H9 (cell line): Measurements from ENCODE around the gene ST6GALNAC5. TPM values are rescaled to one million over a fixed set of nuclear protein-coding genes. Genes with fewer than 3 reads are reported as not detected.

Experiments used
- DNase-seq: peaks from one replicate; pipeline ENCODE4 v3.0.0-alpha.2; 2017
- H2AFZ ChIP-seq: one replicate; pipeline ENCODE4 v1.6.1; 2013; ENCODE audit warnings: mild to moderate bottlenecking, low read length, control low read depth, moderate library complexity
- H2AK5ac ChIP-seq: 2 replicates; pipeline ENCODE4 v1.6.1; 2013; ENCODE audit warnings: low read length, control low read depth, mixed read lengths; ENCODE audit not compliant: insufficient read length
- H2BK120ac ChIP-seq: one replicate; pipeline ENCODE4 v1.6.1; 2013; ENCODE audit warnings: low read depth, mild to moderate bottlenecking, low read length, control low read depth, inconsistent platforms; ENCODE audit not compliant: poor library complexity, severe bottlenecking
- H2BK12ac ChIP-seq: 2 replicates; pipeline ENCODE4 v1.6.1; 2013; ENCODE audit warnings: low read length, control low read depth, mixed read lengths, low read depth; ENCODE audit not compliant: insufficient read length
- H2BK15ac ChIP-seq: 2 replicates; pipeline ENCODE4 v1.6.1; 2013; ENCODE audit warnings: low read depth, low read length, control low read depth
- H2BK20ac ChIP-seq: one replicate; pipeline ENCODE4 v1.6.1; 2013; ENCODE audit warnings: low read depth, mild to moderate bottlenecking, low read length, control low read depth, inconsistent platforms; ENCODE audit not compliant: poor library complexity, severe bottlenecking
- H2BK5ac ChIP-seq: 2 replicates; pipeline ENCODE4 v1.6.1; 2013; ENCODE audit warnings: low read length, control low read depth, mixed read lengths; ENCODE audit not compliant: insufficient read length
- H3K14ac ChIP-seq: 2 replicates; pipeline ENCODE4 v1.6.1; 2013; ENCODE audit warnings: low read length, control low read depth; ENCODE audit not compliant: insufficient read depth
- H3K18ac ChIP-seq: 2 replicates; pipeline ENCODE4 v1.6.1; 2013; ENCODE audit warnings: low read depth, mild to moderate bottlenecking, mixed read lengths, low read length, control low read depth; ENCODE audit not compliant: insufficient read length
- H3K23ac ChIP-seq: 2 replicates; pipeline ENCODE4 v1.6.1; 2013; ENCODE audit warnings: low read length, control low read depth, mixed read lengths, low read depth; ENCODE audit not compliant: insufficient read length
- H3K23me2 ChIP-seq: 2 replicates; pipeline ENCODE4 v1.6.1; 2013; ENCODE audit warnings: low read depth, mild to moderate bottlenecking, mixed read lengths, low read length, control low read depth; ENCODE audit not compliant: insufficient read length, poor library complexity, severe bottlenecking
- H3K27ac ChIP-seq: 2 replicates; pipeline ENCODE4 v1.5.1; 2013; ENCODE audit warnings: low read length, control low read depth, mixed read lengths, low read depth; ENCODE audit not compliant: insufficient read length
- H3K27me3 ChIP-seq: 2 replicates; pipeline ENCODE4 v1.6.1; 2013; ENCODE audit warnings: low read length, control low read depth, inconsistent platforms; ENCODE audit not compliant: insufficient read depth
- H3K4ac ChIP-seq: 2 replicates; pipeline ENCODE4 v1.6.1; 2013; ENCODE audit warnings: low read depth, mild to moderate bottlenecking, control low read depth, inconsistent platforms, low read length, moderate library complexity
- H3K4me1 ChIP-seq: 2 replicates; pipeline ENCODE4 v1.6.1; 2013; ENCODE audit warnings: low read length, control low read depth, inconsistent platforms; ENCODE audit not compliant: insufficient read depth
- H3K4me2 ChIP-seq: 2 replicates; pipeline ENCODE4 v1.6.1; 2013; ENCODE audit warnings: low read length, control low read depth, mixed read lengths; ENCODE audit not compliant: insufficient read length, insufficient read depth
- H3K56ac ChIP-seq: 2 replicates; pipeline ENCODE4 v1.6.1; 2013; ENCODE audit warnings: low read depth, mild to moderate bottlenecking, mixed read lengths, low read length, control low read depth; ENCODE audit not compliant: insufficient read length
- H3K79me1 ChIP-seq: 2 replicates; pipeline ENCODE4 v1.6.1; 2013; ENCODE audit warnings: low read depth, mild to moderate bottlenecking, moderate library complexity, low read length, control low read depth, inconsistent platforms; ENCODE audit not compliant: insufficient read depth, poor library complexity, severe bottlenecking
- H3K79me2 ChIP-seq: 2 replicates; pipeline ENCODE4 v1.6.1; 2013; ENCODE audit warnings: low read length, control low read depth, inconsistent platforms; ENCODE audit not compliant: insufficient read depth
- H3K9ac ChIP-seq: 2 replicates; pipeline ENCODE4 v1.6.1; 2013; ENCODE audit warnings: low read length, control low read depth, mixed read lengths; ENCODE audit not compliant: insufficient read length; ENCODE audit errors: extremely low read depth
- H3K9me3 ChIP-seq: one replicate; pipeline ENCODE4 v1.6.1; 2013; ENCODE audit warnings: low read depth, low read length, inconsistent platforms; ENCODE audit not compliant: control insufficient read depth
- H3T11ph ChIP-seq: one replicate; pipeline ENCODE4 v1.6.1; 2013; ENCODE audit warnings: mild to moderate bottlenecking, low read length, control low read depth, inconsistent platforms
- H4K20me1 ChIP-seq: one replicate; pipeline ENCODE4 v1.6.1; 2013; ENCODE audit not compliant: control insufficient read depth, insufficient read length, insufficient read depth
- H4K5ac ChIP-seq: 2 replicates; pipeline ENCODE4 v1.6.1; 2013; ENCODE audit warnings: low read depth, mild to moderate bottlenecking, mixed read lengths, low read length, control low read depth; ENCODE audit not compliant: insufficient read length
- H4K8ac ChIP-seq: replicated peaks from 2 replicates; pipeline ENCODE4 v1.6.1; 2013; ENCODE audit warnings: low read length, control low read depth, mixed read lengths, low read depth; ENCODE audit not compliant: insufficient read length
- H4K91ac ChIP-seq: 2 replicates; pipeline ENCODE4 v1.6.1; 2013; ENCODE audit warnings: low read depth, mild to moderate bottlenecking, moderate library complexity, mixed read lengths, low read length, control low read depth; ENCODE audit not compliant: insufficient read length
- H3K27ac Mint-ChIP-seq, 3 experiments: 2 replicates in 2 of 3; 3 replicates in 1 of 3; pipeline ENCODE4 v1.8.0; 2020 to 2021; ENCODE audit warnings: mixed read lengths in 3 of 3, mild to moderate bottlenecking in 1 of 3, moderate library complexity in 1 of 3
- H3K27me3 Mint-ChIP-seq: 2 replicates; pipeline ENCODE4 v1.8.0; 2021; ENCODE audit warnings: low read depth, mild to moderate bottlenecking, moderate library complexity, mixed read lengths
- H3K36me3 Mint-ChIP-seq, 3 experiments: 2 replicates in 2 of 3; 3 replicates in 1 of 3; pipeline ENCODE4 v1.8.0; 2020 to 2021; ENCODE audit warnings: low read depth in 3 of 3, mixed read lengths in 3 of 3; ENCODE audit not compliant: insufficient read depth in 1 of 3
- H3K4me1 Mint-ChIP-seq, 2 experiments: 2 replicates each; pipeline ENCODE4 v1.8.0; 2020; ENCODE audit warnings: mixed read lengths in 2 of 2
- H3K4me3 Mint-ChIP-seq, 2 experiments: 2 replicates in 1 of 2; 3 replicates in 1 of 2; pipeline ENCODE4 v1.8.0; 2020 to 2021; ENCODE audit warnings: mild to moderate bottlenecking in 2 of 2, mixed read lengths in 2 of 2, moderate library complexity in 1 of 2
- H3K9me3 Mint-ChIP-seq, 2 experiments: 2 replicates in 1 of 2; 3 replicates in 1 of 2; pipeline ENCODE4 v1.8.0; 2020; ENCODE audit warnings: mild to moderate bottlenecking in 2 of 2, mixed read lengths in 2 of 2, moderate library complexity in 1 of 2
- CTCF ChIP-seq: fragments of 200-600 bp; sonication (generic); conservative IDR thresholded peaks from 3 replicates; pipeline ENCODE4 v1.8.0; 2021; ENCODE audit warnings: antibody characterized with exemption, mild to moderate bottlenecking
- WGBS: extraction: QIAGEN DNeasy Blood & Tissue Kit; methylation state at CpG from one replicate; pipeline ENCODE4 v1.1.7; 2013; ENCODE audit warnings: missing lambda C conversion rate, low lambda C conversion rate, mixed read lengths; ENCODE audit not compliant: insufficient read length; ENCODE audit errors: extremely low coverage; 5-methylcytosine and 5-hydroxymethylcytosine counted together
- total RNA-seq: library from RNA; stranded (reverse); gene quantifications from 2 replicates; pipeline ENCODE4 v1.2.1, GENCODE V29; 2021

The ST6GALNAC5 gene
- total RNA-seq, 1 experiment from 2014 or later: 3.3 TPM

- H3K27me3 Mint-ChIP-seq: no peaks in the 10 kb centered on the region
- H3K23ac ChIP-seq: no peak overlapping the region
- no peaks in the 10 kb centered on the region for H3K79me1 ChIP-seq
- H3K79me2 ChIP-seq: no peaks in the 10 kb centered on the region
- no peak overlapping the region for H2AFZ ChIP-seq
- no peak overlapping the region for H4K5ac ChIP-seq
- no peak overlapping the region for H3K14ac ChIP-seq
- peaks cover 0 to 8% of the 10 kb centered on the region in 2 experiments; a peak in 3 of 5 replicates for H3K9me3 Mint-ChIP-seq
- H4K8ac ChIP-seq: no peak overlapping the region
- H3K27ac Mint-ChIP-seq: no peak overlapping the region
- no peak overlapping the region for H2AK5ac ChIP-seq
- H3K27me3 ChIP-seq: no peaks in the 10 kb centered on the region
- H3K27ac ChIP-seq: no peak overlapping the region
- no peak for DNase-seq
- no peak overlapping the region for H3K4me2 ChIP-seq
- no peak for TF ChIP-seq CTCF
- H3K4me1 Mint-ChIP-seq: peaks cover 14 to 17% of the 10 kb centered on the region in 2 experiments
- H3K18ac ChIP-seq: no peak overlapping the region
- H3K36me3 Mint-ChIP-seq: no peaks in the 10 kb centered on the region
- H3K9ac ChIP-seq: no peak overlapping the region
- H2BK15ac ChIP-seq: no peak overlapping the region
- no peaks in the 10 kb centered on the region for H4K20me1 ChIP-seq
- H2BK12ac ChIP-seq: no peak overlapping the region
- H4K91ac ChIP-seq: no peak overlapping the region
- no peaks in the 10 kb centered on the region for H3K9me3 ChIP-seq
- no peak overlapping the region for H3K56ac ChIP-seq
- H3K4me3 Mint-ChIP-seq: no peak overlapping the region
- no peak overlapping the region for H2BK5ac ChIP-seq
- no peak overlapping the region for H3K4ac ChIP-seq
- peaks cover 6% of the 10 kb centered on the region; the same call in 1 of the 2 replicates for H3K4me1 ChIP-seq
- H2BK20ac ChIP-seq: no peak overlapping the region
- H3K23me2 ChIP-seq: no peaks in the 10 kb centered on the region
- WGBS: no CpG with 5 or more reads among the region's 5 CpGs
- H3T11ph ChIP-seq: no peak overlapping the region
- no peak overlapping the region for H2BK120ac ChIP-seq
Observed at GRCh38 chr1:76843821-76844464, 23.3 kb upstream of the ST6GALNAC5 start.
